ENCODE results near the gene MPG.
A peak's percentile ranks its signal among the peaks of the same experiment; 100 is the strongest.

Gene MPG

DNA sequence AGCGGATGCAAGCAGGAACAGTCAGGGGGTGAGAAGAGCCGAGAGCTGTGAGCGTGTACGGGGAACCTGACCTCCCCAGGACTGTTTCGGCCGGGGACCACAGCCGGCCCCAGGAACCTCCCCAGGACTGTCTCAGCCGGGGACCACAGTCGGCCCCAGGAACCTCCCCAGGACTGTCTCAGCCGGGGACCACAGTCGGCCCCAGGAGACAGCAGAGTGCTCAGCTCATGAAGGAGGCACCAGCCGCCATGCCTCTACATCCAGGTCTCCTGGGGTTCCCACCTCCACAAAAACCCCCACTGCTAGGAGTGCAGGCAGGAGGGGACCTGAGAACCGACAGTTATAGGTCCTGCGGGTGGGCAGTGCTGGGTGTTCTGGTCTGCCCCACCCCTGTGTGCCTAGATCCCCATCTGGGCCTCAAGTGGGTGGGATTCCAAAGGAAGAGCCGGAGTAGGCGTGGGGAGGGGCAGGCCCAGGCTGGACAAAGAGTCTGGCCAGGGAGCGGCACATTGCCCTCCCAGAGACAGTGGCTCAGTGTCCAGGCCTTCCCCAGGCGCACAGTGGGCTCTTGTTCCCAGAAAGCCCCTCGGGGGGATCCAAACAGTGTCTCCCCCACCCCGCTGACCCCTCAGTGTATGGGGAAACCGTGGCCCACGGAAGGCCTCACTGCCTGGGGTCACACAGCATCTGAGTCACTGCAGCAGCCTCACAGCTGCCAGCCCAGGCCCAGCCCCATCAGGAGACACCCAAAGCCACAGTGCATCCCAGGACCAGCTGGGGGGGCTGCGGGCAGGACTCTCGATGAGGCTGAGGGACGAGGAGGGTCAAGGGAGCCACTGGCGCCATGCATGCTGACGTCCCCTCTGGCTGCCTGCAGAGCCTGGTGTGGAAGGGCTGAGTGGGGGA, 9.9 kb upstream of the MPG start:
- DNase-seq, result no peak

GRCh38 chr16:69181-69580, 8.8 kb upstream of the MPG start:
- no peak for DNase-seq

DNA sequence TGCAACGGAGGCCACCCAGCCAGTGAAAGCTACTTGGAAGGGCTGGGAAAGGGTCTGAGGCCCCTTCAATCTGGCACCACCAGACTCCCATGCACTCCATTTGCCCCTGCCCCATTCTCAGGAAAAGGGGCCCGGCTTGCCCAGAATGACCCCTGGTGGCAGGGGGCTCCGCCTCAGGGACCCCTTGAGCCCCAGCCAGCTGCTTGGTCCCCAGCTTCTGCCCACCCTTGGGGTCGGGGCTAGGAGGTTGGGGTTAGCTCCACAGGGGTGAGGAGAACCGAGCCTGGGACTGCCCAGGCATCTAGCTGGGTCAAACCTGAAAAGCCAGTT, 6.8 kb upstream of the MPG start:
- no peak for DNase-seq

DNA sequence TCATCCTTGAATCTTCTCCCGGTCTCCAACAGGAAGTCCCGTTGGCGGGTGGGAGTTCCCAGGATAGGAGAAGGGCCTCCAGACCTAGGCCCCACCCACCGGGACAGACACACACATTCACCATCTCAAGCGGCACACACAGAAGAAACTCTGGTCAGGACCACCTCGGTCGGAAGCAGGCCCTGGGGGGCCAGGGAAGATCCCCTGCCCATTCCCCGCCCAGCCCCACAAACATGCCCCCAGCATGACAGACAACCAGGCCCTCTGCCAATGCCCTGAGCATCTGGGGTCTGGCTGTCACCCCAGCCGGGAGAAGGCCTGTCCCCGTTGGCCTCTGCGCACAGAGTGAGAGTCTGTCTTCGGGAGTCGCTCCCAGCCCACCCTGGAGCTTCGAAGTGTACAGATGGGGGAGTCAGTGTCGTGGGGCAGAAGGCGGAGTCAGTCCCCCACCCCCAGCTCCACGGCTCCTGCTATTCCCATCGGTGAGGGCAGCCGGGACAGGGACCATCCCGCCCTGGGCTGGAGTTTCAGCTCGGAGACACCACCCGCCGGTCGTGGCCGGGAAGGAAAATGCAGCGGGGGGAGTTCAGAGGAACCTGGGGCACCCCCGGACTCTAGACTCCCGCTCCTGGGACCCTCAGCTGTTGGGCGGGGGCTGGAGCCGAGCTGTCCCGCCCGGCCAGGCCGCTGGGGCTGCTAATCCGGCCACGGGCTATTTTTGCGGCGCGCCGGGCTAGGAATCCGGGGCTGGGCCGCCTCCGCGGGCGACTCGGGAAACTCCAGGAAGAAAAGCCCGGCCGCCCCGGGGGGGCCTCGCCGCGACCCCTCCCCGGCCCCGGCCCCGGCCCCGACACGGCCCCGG, 6.3 kb upstream of the MPG start:
- no peak for DNase-seq

- peak; percentile 41 for DNase-seq
Measured at GRCh38 chr16:72561-73548, 5.2 kb upstream of the MPG start, which contains the start of gene RHBDF1. TSS of gene RHBDF1 (minus strand) at chr16:72631. CDS start at chr16:65015, 7,616 bp downstream.

DNA sequence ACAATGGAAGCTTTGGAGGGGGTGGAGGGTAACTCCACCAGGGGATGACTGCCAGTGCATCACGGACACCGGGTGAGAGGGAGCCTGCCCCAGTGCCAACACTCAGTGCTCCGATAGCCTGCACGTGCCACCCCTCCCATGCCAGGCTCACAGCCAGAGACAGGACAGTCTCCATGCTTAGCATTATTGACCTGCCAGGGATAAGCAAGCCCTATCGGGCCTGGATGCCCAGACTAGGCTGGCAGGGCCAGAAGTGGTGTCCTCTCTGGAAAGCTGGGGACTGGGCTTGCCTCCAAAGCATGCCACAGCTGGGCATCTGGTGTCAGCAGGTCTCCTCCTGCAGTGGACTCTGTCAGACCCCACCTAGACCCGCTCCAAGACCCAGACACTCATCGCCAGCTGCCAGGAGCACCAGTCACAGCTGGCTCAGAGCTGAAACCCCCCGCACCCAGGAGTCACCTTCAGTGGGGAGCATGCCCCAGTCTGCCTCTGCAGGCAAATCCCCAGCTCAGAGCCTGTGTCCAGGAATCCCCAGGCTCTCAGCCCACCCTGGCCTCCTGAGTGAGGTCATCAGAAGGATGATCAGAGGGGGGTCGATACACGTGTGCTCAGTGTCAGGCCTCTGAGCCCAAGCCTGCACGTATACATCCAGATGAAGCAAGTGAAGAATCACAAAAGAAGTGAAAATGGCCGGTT, 3.8 kb upstream of the MPG start:
- DNase-seq, result no peak

- no peak for DNase-seq
Measured at GRCh38 chr16:74747-75334, 3.2 kb upstream of the MPG start.

DNA sequence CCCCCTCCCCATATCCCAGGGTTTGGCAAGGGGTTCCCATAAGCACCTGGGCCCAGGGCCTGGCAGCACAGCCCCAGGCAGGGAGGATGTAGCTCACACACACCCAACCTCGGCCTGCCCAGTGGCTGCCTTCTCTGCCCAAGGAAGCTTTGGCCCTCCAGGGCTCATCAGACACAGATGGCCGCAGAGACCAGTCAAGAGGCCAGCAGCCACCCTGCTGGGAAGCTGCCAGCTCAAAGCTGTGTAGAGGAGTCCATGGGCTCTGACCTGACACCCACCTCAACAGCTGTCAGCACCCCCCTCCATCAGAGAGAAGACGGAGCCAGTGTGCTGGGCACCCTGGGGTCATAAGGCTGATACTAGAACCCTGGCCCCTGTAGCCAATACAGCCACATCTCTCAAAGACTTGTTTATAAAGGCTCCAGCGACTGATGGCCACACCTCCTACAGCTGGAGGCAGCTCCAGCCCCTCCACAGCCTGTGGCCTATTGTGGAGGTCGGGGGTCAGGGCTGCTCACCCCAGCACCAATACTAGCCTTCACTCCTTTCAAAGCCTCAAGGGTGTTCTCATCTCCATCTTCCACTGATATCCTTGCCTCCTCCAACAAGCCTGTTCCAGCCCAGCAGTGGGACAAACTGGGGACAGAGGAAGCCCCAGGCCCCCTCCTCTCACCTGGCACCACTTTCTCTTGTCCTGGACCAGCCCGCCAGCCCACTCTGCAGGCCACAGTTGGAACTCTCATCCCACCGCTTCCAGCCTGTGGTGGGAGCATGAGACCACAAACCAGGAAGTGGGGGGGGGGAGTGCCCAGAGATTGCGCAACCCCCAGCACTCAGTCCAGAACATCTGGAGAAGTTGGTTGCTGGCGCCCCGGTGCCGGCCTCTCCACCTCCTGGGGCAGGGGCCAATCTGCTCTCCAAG, 2.2 kb upstream of the MPG start:
- no peak for DNase-seq

- no peak for DNase-seq
Measured at GRCh38 chr16:76535-77272, 1.3 kb upstream of the MPG start.

DNA sequence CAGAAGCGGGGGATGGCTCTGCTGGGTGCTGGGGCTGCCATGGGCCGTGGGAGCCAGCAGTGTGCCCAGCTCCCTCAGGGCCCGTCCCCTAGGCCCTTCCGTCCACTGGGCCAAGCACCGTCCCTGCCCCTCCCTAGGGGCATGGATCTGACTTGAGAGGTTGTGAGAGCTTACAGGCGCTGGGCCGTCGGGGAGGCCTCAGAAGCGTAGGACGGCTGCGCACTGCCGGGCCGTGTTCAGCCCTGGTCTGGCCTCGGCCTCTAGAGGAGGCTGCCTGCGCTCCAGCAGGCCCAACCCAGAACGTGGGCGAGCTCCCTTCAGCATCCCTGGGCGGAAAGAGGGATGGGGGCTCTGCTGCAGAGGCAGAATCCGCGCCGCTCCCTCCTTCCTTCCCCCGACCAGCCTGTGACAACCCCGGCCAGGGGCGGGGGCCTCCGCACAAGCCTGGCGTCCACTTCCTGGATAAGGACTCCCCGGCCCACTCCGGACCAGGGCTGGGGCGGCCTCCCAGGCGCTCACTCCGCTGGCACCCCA, 685 bp upstream of the MPG start:
- DNase-seq, result peak; percentile 63

DNA sequence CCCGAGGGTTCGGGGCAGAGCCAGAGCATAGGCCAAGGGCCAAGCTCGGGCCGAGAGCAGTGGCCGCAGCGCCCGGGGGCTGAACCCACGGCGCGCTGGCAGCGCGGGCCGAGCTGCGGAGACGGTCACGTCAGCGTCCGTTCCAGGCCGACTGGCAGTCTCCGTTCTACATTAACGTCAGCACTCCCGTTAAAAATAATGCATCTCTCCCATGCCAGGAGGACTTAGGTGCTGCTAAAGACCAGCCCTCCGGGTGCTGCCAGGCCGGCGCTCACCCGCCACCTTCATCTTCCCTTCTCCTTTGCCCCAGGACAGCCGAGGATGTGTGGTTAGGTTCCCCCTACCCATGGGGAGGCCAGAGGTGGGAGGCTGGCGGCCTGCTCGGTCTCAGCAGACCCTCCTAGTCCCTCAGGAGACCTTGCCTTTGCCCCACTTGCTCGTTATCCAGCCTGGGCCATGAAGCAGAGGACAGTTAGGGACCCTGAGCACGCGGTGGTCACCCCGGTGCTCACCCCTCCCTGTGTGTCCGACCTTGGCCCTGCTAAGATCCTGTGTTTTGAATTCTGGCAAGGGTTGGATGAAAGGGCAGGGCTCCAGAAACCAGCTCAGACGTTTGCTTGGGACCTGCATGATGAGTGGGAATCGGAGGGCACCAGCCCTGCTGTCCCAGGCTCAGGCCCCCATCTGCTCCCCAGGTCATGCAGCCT, 572 bp downstream of the MPG start:
- peak; percentile 37 for DNase-seq

DNA sequence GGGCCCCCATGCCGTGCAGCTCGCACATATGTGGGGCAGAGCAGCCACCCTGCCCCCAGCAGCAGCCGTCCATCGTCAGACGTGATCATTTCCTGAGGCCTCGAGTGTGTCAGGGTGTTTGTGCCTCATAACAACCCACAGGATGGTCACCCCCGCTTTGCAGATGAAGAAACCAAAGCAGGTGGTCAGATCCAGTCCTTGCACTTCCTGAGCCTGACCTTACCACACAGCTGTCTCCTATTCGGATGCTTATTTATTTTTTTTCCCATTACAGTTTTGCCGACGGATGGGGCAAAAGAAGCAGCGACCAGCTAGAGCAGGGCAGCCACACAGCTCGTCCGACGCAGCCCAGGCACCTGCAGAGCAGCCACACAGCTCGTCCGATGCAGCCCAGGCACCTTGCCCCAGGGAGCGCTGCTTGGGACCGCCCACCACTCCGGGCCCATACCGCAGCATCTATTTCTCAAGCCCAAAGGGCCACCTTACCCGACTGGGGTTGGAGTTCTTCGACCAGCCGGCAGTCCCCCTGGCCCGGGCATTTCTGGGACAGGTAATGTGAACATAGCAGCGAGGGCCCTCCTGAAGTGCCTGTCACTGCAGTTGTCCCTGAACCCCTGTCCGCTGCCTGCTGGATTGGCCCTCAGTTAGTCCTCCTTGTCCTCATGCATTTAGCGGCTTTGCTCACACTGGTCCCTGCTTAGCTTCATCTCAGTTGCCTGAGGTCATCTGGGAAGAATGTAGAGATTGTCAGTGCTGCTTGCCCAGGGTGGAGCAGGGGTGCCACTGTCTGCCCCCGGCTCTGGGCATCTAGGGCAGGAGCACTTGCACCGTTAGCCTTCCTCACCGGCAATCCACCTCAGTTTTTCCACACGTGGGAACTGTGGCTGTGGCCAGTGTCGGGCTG, 1.4 kb downstream of the MPG start:
- DNase-seq, result no peak

DNA sequence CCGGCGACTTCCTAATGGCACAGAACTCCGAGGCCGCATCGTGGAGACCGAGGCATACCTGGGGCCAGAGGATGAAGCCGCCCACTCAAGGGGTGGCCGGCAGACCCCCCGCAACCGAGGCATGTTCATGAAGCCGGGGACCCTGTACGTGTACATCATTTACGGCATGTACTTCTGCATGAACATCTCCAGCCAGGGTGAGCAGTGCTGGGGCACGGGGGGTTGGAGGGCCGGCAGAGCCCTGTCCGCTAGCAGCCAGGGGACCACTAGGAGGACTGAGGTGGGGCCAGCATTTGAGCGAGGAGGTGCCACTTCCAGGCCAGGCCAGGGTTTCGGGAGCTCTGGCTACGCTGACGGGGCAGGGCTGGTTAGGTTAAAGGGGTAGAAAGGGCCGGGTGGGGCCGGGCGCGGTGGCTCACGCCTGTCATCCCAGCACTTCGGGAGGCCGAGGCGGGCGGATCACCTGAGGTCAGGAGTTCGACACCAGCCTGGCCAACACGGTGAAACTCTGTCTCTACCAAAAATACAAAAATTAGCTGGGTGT, 5.1 kb downstream of the MPG start:
- DNase-seq, result no peak

DNA sequence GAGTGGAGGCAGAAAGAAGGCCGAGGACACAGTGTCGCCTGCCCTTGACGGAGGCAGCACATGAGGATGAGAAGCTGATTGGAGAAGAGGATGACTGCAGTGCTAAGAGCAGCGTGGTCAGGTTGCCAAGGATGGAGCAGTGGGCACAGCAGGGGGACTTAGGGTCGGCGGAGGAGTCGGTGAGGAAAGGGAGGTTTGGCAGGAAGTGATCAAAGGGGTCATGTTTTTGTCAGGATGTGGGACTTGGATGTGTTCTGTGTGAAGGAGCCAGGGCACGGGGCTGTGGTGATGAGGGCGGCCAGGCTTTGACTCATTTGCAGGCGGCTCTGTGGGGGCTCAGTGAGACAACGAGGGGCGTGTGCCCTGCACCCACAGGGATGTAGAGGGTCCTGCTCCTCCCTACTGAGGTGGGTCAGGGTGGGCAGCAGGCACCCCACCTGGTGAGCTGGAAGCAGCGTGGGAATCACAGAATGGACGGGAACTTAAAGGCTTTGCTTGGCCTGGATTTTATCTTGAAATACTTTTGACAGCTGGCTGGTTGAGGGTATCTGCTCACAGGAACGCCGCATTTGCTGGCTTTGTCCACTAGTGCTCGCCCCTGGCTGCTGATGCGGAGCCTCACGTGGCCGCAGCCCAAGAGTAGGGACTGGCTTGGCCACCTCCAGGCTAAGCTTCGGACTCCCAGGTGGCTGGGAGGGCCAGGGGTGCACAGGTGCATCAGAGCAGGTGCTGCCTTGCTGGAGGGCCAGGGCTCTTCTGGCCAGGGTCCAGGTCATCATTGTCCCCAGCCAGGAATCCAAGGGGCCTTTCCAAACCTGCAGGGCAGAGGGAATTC, 6.0 kb downstream of the MPG start:
- DNase-seq, result no peak

DNA sequence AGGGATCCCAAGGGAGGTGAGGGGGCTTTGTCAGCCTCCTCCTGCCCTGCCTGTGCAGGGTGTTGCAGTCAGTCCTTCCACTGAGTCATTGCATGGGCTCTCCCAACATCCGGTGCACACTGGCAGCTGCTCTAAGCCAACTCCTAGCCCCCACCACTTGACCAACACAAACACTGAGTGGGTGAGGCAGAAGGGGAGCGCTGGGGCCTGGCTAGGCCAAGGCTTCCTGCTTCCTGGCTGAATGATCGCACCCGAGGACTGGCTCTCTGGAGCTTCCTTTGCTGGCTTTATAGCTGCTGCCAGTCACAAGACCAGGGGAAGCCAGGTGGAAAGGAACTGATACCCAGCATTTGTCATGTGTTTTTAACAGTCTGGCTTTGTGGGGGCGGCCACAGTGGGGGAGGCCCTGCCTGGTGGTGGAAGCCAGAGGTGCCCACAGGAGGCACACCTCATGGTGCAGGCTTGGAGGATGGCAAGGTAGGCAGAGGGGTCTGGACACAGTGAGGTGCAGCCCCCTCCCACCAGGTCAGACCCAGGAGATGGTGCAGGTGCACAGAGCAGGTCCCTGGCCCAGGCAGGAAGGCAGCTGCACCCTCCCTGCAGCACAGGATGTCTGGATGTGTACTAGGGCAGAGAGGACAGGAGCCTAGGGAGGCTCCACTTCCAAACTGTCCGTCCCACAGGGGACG, 6.8 kb downstream of the MPG start:
- DNase-seq, result peak; percentile 75

DNA sequence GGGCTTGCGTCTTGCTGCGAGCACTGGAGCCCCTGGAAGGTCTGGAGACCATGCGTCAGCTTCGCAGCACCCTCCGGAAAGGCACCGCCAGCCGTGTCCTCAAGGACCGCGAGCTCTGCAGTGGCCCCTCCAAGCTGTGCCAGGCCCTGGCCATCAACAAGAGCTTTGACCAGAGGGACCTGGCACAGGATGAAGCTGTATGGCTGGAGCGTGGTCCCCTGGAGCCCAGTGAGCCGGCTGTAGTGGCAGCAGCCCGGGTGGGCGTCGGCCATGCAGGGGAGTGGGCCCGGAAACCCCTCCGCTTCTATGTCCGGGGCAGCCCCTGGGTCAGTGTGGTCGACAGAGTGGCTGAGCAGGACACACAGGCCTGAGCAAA, 7.4 kb downstream of the MPG start:
- DNase-seq, result no peak

Measured in stimulated activated CD4-positive, alpha-beta T cell treated with anti-CD3 and anti-CD28 coated beads, Interleukin-15, amount 100 ng/mL, for 24 hours (primary cell).